DOHH2 (cell line): ENCODE data around the gene DUSP8.

Source experiments
- EZH2phosphoT487 ChIP-seq: fragments of 200-600 bp; sonication (generic); IDR thresholded peaks from 2 replicates; pipeline ENCODE4 v1.6.1; 2017; ENCODE audit warnings: borderline replicate concordance, mild to moderate bottlenecking, antibody characterized with exemption, low read length, moderate library complexity, mixed read lengths
- TF ChIP-seq, protein P1 (sequence below): fragments of 200-600 bp; sonication (generic); IDR thresholded peaks from one replicate; pipeline ENCODE4 v1.5.1; 2014; ENCODE audit warnings: antibody characterized with exemption, mild to moderate bottlenecking, low read depth, low read length; ENCODE audit not compliant: poor library complexity, severe bottlenecking

- TF ChIP-seq, protein P1, sequence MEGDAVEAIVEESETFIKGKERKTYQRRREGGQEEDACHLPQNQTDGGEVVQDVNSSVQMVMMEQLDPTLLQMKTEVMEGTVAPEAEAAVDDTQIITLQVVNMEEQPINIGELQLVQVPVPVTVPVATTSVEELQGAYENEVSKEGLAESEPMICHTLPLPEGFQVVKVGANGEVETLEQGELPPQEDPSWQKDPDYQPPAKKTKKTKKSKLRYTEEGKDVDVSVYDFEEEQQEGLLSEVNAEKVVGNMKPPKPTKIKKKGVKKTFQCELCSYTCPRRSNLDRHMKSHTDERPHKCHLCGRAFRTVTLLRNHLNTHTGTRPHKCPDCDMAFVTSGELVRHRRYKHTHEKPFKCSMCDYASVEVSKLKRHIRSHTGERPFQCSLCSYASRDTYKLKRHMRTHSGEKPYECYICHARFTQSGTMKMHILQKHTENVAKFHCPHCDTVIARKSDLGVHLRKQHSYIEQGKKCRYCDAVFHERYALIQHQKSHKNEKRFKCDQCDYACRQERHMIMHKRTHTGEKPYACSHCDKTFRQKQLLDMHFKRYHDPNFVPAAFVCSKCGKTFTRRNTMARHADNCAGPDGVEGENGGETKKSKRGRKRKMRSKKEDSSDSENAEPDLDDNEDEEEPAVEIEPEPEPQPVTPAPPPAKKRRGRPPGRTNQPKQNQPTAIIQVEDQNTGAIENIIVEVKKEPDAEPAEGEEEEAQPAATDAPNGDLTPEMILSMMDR = no peak
- TF ChIP-seq EZH2phosphoT487 = no peak
Measured at GRCh38 chr11:1526785-1527184, 45.3 kb downstream of the DUSP8 start.
